ENCODE data around the gene RARS1.

The RARS1 gene

GRCh38 chr5:168472329-168472728 lies 13.9 kb upstream of the RARS1 start:
- no peak for DNase-seq (ENCODE audit: extremely low spot score)
- POLR2A ChIA-PET = no interaction called here
- TF ChIP-seq TARDBP (IDR thresholded peaks at IDR 0.05) (no peak), SUZ12 (IDR thresholded peaks at IDR 0.05) (no peak), NFRKB (IDR thresholded peaks at IDR 0.05) (no peak), CTBP1 (IDR thresholded peaks at IDR 0.05; ENCODE audit: borderline replicate concordance) (no peak), SP1 (IDR thresholded peaks at IDR 0.05) (no peak), BHLHE40 (IDR thresholded peaks at IDR 0.05; ENCODE audit: borderline replicate concordance) (no peak), LEF1 (IDR thresholded peaks at IDR 0.05; ENCODE audit: borderline replicate concordance) (no peak), PKNOX1 (IDR thresholded peaks at IDR 0.05) (no peak), ARNT (IDR thresholded peaks at IDR 0.05) (no peak), L3MBTL2 (conservative IDR thresholded peaks at IDR 0.05) (no peak), ZNF384 (IDR thresholded peaks at IDR 0.05) (no peak), FOXM1 (IDR thresholded peaks at IDR 0.05; ENCODE audit: borderline replicate concordance) (no peak)
- CTCF ChIA-PET = no interaction called here

- no peak for TF ChIP-seq FOXM1 (IDR thresholded peaks at IDR 0.05; ENCODE audit: borderline replicate concordance)
- TF ChIP-seq LEF1 (IDR thresholded peaks at IDR 0.05; ENCODE audit: borderline replicate concordance) = no peak
- TF ChIP-seq BHLHE40 (IDR thresholded peaks at IDR 0.05; ENCODE audit: borderline replicate concordance) = no peak
- TF ChIP-seq FOXK2 (IDR thresholded peaks at IDR 0.05) = no peak
- no peak for TF ChIP-seq PKNOX1 (IDR thresholded peaks at IDR 0.05)
- no peak for TF ChIP-seq ARNT (IDR thresholded peaks at IDR 0.05)
- no peak for TF ChIP-seq CTBP1 (IDR thresholded peaks at IDR 0.05; ENCODE audit: borderline replicate concordance)
- no peak for TF ChIP-seq ZNF384 (IDR thresholded peaks at IDR 0.05)
- no peak for TF ChIP-seq L3MBTL2 (conservative IDR thresholded peaks at IDR 0.05)
- no peak for TF ChIP-seq TARDBP (IDR thresholded peaks at IDR 0.05)
- TF ChIP-seq ELF4 (IDR thresholded peaks at IDR 0.05) = no peak
- no peak for TF ChIP-seq SUZ12 (IDR thresholded peaks at IDR 0.05)
- TF ChIP-seq FOXA1 (IDR thresholded peaks at IDR 0.05) = no peak
- TF ChIP-seq NFRKB (IDR thresholded peaks at IDR 0.05) = no peak
- TF ChIP-seq HDGF (IDR thresholded peaks at IDR 0.05; ENCODE audit: borderline replicate concordance) = no peak
- DNase-seq (ENCODE audit: extremely low spot score) = no peak
- ChIA-PET CTCF (no interaction called here), POLR2A (interaction anchor here (1.0 kb wide), 1 partner anchor 10 kb away, joined by 3 read pairs; no protein-coding TSS in a partner anchor)
These were observed 12.0 kb upstream of the RARS1 start for GRCh38 chr5:168474319-168474718.

GRCh38 chr5:168477060-168477459 lies 9.2 kb upstream of the RARS1 start:
- POLR2A ChIA-PET = interaction anchor here (1.5 kb wide), 1 partner anchor 10 kb away, joined by 5 read pairs; no protein-coding TSS in a partner anchor
- DNase-seq (ENCODE audit: extremely low spot score) = no peak
- no peak for TF ChIP-seq L3MBTL2 (conservative IDR thresholded peaks at IDR 0.05)
- TF ChIP-seq LEF1 (IDR thresholded peaks at IDR 0.05; ENCODE audit: borderline replicate concordance) = no peak
- TF ChIP-seq ARNT (IDR thresholded peaks at IDR 0.05) = no peak
- TF ChIP-seq FOXM1 (IDR thresholded peaks at IDR 0.05; ENCODE audit: borderline replicate concordance) = no peak
- TF ChIP-seq PKNOX1 (IDR thresholded peaks at IDR 0.05) = no peak
- TF ChIP-seq SUZ12 (IDR thresholded peaks at IDR 0.05) = no peak
- TF ChIP-seq FOXK2 (IDR thresholded peaks at IDR 0.05) = no peak
- no peak for TF ChIP-seq ZNF384 (IDR thresholded peaks at IDR 0.05)
- TF ChIP-seq HDGF (IDR thresholded peaks at IDR 0.05; ENCODE audit: borderline replicate concordance) = no peak
- no peak for TF ChIP-seq FOXA1 (IDR thresholded peaks at IDR 0.05)
- no peak for TF ChIP-seq ELF4 (IDR thresholded peaks at IDR 0.05)
- TF ChIP-seq NFRKB (IDR thresholded peaks at IDR 0.05) = no peak
- TF ChIP-seq SP1 (IDR thresholded peaks at IDR 0.05) = no peak
- CTCF ChIA-PET = interaction anchor here (0.7 kb wide), 1 partner anchor 1618 kb away, joined by 4 read pairs; no protein-coding TSS in a partner anchor

- ChIA-PET POLR2A (no interaction called here), CTCF (no interaction called here)
These were observed 7.1 kb upstream of the RARS1 start for GRCh38 chr5:168479166-168479565.

GRCh38 chr5:168480601-168481000 lies 5.7 kb upstream of the RARS1 start:
- no peak for TF ChIP-seq ARNT (IDR thresholded peaks at IDR 0.05)
- TF ChIP-seq SP1 (IDR thresholded peaks at IDR 0.05) = no peak
- TF ChIP-seq FOXA1 (IDR thresholded peaks at IDR 0.05) = no peak
- TF ChIP-seq L3MBTL2 (conservative IDR thresholded peaks at IDR 0.05) = no peak
- no peak for TF ChIP-seq ZNF384 (IDR thresholded peaks at IDR 0.05)
- TF ChIP-seq PKNOX1 (IDR thresholded peaks at IDR 0.05) = no peak
- no peak for TF ChIP-seq FOXK2 (IDR thresholded peaks at IDR 0.05)
- no peak for TF ChIP-seq CTBP1 (IDR thresholded peaks at IDR 0.05; ENCODE audit: borderline replicate concordance)
- no peak for TF ChIP-seq LEF1 (IDR thresholded peaks at IDR 0.05; ENCODE audit: borderline replicate concordance)
- no peak for TF ChIP-seq ELF4 (IDR thresholded peaks at IDR 0.05)
- TF ChIP-seq TARDBP (IDR thresholded peaks at IDR 0.05) = no peak
- TF ChIP-seq BHLHE40 (IDR thresholded peaks at IDR 0.05; ENCODE audit: borderline replicate concordance) = no peak
- no peak for TF ChIP-seq FOXM1 (IDR thresholded peaks at IDR 0.05; ENCODE audit: borderline replicate concordance)
- TF ChIP-seq SUZ12 (IDR thresholded peaks at IDR 0.05) = no peak
- TF ChIP-seq HDGF (IDR thresholded peaks at IDR 0.05; ENCODE audit: borderline replicate concordance) = no peak
- TF ChIP-seq NFRKB (IDR thresholded peaks at IDR 0.05) = no peak
- DNase-seq (ENCODE audit: extremely low spot score) = no peak
- POLR2A ChIA-PET = no interaction called here
- CTCF ChIA-PET = no interaction called here

More at GRCh38 chr5:168479166-168479565, 7.1 kb upstream of the RARS1 start:
- no peak for DNase-seq (ENCODE audit: extremely low spot score)
- no peak for TF ChIP-seq SUZ12 (IDR thresholded peaks at IDR 0.05)
- TF ChIP-seq FOXA1 (IDR thresholded peaks at IDR 0.05) = no peak
- TF ChIP-seq TARDBP (IDR thresholded peaks at IDR 0.05) = no peak
- no peak for TF ChIP-seq PKNOX1 (IDR thresholded peaks at IDR 0.05)
- no peak for TF ChIP-seq L3MBTL2 (conservative IDR thresholded peaks at IDR 0.05)
- TF ChIP-seq FOXK2 (IDR thresholded peaks at IDR 0.05) = no peak
- no peak for TF ChIP-seq NFRKB (IDR thresholded peaks at IDR 0.05)
- no peak for TF ChIP-seq LEF1 (IDR thresholded peaks at IDR 0.05; ENCODE audit: borderline replicate concordance)
- no peak for TF ChIP-seq ELF4 (IDR thresholded peaks at IDR 0.05)
- no peak for TF ChIP-seq SP1 (IDR thresholded peaks at IDR 0.05)
- TF ChIP-seq FOXM1 (IDR thresholded peaks at IDR 0.05; ENCODE audit: borderline replicate concordance) = no peak
- TF ChIP-seq HDGF (IDR thresholded peaks at IDR 0.05; ENCODE audit: borderline replicate concordance) = no peak
- no peak for TF ChIP-seq CTBP1 (IDR thresholded peaks at IDR 0.05; ENCODE audit: borderline replicate concordance)
- no peak for TF ChIP-seq ZNF384 (IDR thresholded peaks at IDR 0.05)

Data from HEK293T (cell line).